ENCODE data around the gene CPT1B. TPM values are rescaled to one million over a fixed set of nuclear protein-coding genes. Genes with fewer than 3 reads are reported as not detected.

CPT1B gene
- total RNA-seq, 1 donor from 2014 or later, result 3.4 TPM

- Histone ChIP-seq H3K27me3 (ENCODE audit: control insufficient read depth, insufficient read depth, low read length) (no peaks in the 10 kb centered on the region), H3K4me3 (ENCODE audit: low read depth, low read length) (peak overlapping the region; percentile 79), H3K36me3 (ENCODE audit: control insufficient read depth, insufficient read depth, low read length) (peaks cover 18% of the 10 kb centered on the region)
- FAIRE-seq (no peak), DNase-seq (ENCODE audit: low read depth) (no peak)
- TF ChIP-seq, protein P1, sequence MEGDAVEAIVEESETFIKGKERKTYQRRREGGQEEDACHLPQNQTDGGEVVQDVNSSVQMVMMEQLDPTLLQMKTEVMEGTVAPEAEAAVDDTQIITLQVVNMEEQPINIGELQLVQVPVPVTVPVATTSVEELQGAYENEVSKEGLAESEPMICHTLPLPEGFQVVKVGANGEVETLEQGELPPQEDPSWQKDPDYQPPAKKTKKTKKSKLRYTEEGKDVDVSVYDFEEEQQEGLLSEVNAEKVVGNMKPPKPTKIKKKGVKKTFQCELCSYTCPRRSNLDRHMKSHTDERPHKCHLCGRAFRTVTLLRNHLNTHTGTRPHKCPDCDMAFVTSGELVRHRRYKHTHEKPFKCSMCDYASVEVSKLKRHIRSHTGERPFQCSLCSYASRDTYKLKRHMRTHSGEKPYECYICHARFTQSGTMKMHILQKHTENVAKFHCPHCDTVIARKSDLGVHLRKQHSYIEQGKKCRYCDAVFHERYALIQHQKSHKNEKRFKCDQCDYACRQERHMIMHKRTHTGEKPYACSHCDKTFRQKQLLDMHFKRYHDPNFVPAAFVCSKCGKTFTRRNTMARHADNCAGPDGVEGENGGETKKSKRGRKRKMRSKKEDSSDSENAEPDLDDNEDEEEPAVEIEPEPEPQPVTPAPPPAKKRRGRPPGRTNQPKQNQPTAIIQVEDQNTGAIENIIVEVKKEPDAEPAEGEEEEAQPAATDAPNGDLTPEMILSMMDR (IDR thresholded peaks at IDR 0.05; ENCODE audit: insufficient read depth, low read length, severe bottlenecking), result no peak
Observed at GRCh38 chr22:50525858-50526107, 52.4 kb downstream of the CPT1B start.

DNA sequence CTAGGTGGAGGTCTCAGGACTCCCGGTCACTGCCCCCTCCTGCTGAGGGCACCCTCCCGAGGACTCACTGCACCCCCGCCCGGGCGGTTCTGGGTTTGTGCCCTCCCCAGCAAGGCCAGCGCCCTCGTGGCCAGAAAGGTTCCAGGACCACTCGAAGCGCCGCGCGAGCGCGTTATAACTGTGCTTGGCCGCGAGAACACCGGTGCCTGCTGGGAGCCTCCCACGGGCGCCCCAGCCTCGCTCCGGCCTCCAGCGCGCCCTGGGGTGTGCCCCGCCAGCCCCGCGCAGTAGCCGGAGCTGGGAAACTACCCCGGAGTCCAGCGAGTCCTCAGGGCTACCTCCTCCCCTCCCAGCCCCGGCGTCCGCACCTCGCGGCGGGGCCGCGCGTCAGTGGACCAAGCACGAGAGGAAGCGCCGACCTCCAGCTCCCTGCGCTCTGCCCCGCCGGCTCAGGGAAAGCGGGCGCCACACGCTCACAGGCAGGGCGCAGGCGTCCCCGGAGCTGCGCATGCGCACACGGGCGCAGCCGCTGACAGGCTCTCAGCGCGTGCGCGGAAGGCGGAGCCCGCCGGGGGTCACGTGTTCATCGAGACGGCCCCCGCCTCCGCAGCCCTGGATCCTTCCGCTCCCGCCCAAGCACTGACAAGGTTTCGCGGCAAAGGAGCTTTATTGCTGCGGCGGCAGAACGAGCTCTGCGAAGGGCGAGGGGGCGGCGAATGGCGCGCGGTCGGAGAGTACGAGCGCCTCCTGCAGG, 52.9 kb downstream of the CPT1B start, which contains the start of gene SCO2:
Gene SCO2 (minus strand): TSS at position 495 of the 754 bp plus-strand sequence. CDS start 1,187 bp downstream, outside the sequence.
- Histone ChIP-seq H3K36me3 (ENCODE audit: control insufficient read depth, insufficient read depth, low read length) (peaks cover 18% of the 10 kb centered on the region), H3K27me3 (ENCODE audit: control insufficient read depth, insufficient read depth, low read length) (no peaks in the 10 kb centered on the region), H3K4me3 (ENCODE audit: low read depth, low read length) (peak within 1 kb of the TSS; percentile 79)
- FAIRE-seq, result no peak
- TF ChIP-seq, protein P1 (IDR thresholded peaks at IDR 0.05; ENCODE audit: insufficient read depth, low read length, severe bottlenecking), result peak; percentile 65
- peak; percentile 87 for DNase-seq (ENCODE audit: low read depth)

- DNase-seq (ENCODE audit: low read depth) (no peak), FAIRE-seq (no peak)
- TF ChIP-seq, protein P1 (IDR thresholded peaks at IDR 0.05; ENCODE audit: insufficient read depth, low read length, severe bottlenecking), result no peak
- H3K27me3 ChIP-seq (ENCODE audit: control insufficient read depth, insufficient read depth, low read length), result no peaks in the 10 kb centered on the region
- H3K36me3 ChIP-seq (ENCODE audit: control insufficient read depth, insufficient read depth, low read length), result peaks cover 18% of the 10 kb centered on the region
- H3K4me3 ChIP-seq (ENCODE audit: low read depth, low read length), result peak overlapping the region; percentile 79
Observed at GRCh38 chr22:50524676-50525103, 53.5 kb downstream of the CPT1B start.

DNA sequence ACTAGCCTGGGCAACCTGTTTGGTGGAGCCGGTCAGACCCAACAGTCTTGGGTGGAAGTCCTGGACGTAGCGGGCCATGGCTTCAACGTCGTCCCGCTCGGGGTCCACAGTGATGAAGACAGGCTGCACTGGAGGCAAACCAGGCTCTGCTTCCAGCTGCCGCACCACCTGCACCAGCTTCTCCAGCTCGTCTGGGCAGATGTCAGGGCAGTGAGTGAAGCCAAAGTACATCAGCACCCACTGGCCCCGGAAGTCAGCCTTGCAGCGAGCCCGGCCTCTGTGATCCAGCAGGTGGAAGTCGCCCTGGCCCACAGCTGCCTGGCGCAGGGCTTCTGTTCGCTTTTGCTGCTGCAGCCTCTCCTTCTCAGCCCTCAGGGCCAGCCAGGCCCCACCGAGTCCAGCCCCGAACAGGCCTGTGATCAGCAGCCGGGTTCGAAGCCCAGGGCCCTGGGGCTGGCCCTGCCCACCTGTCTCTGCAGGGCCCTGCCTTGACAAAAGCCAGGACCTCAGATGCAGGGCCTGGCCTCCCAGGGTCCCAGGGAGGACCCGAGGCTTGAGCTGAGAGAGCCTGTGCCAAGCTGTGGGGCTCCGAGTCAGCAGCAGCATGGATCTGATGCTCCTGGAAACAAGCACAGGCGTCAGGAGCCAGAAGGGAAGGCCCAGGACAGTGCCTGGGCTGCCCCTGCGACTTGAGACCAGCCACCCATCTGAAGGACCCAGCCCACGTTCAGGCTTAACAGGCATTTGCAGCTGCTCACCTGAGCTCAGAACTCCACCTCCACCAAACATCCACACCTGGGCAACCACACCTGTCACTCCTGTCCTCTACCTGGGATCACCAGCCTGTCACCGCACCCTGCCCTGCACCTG, 54.2 kb downstream of the CPT1B start:
- DNase-seq (ENCODE audit: low read depth) (no peak), FAIRE-seq (peak; percentile 58)
- Histone ChIP-seq H3K4me3 (ENCODE audit: low read depth, low read length) (peak overlapping the region; percentile 79), H3K27me3 (ENCODE audit: control insufficient read depth, insufficient read depth, low read length) (no peaks in the 10 kb centered on the region), H3K36me3 (ENCODE audit: control insufficient read depth, insufficient read depth, low read length) (peaks cover 16% of the 10 kb centered on the region)
- TF ChIP-seq, protein P1 (IDR thresholded peaks at IDR 0.05; ENCODE audit: insufficient read depth, low read length, severe bottlenecking), result no peak

GRCh38 chr22:50523458-50523805, 54.8 kb downstream of the CPT1B start:
- no peaks in the 10 kb centered on the region for H3K27me3 ChIP-seq (ENCODE audit: control insufficient read depth, insufficient read depth, low read length)
- FAIRE-seq (no peak), DNase-seq (ENCODE audit: low read depth) (no peak)
- peaks cover 13% of the 10 kb centered on the region for H3K36me3 ChIP-seq (ENCODE audit: control insufficient read depth, insufficient read depth, low read length)
- TF ChIP-seq, protein P1 (IDR thresholded peaks at IDR 0.05; ENCODE audit: insufficient read depth, low read length, severe bottlenecking), result no peak
- H3K4me3 ChIP-seq (ENCODE audit: low read depth, low read length), result no peak overlapping the region

All from bronchial epithelial cell (primary cell).